ENCODE results near the gene CSAD.

DNA sequence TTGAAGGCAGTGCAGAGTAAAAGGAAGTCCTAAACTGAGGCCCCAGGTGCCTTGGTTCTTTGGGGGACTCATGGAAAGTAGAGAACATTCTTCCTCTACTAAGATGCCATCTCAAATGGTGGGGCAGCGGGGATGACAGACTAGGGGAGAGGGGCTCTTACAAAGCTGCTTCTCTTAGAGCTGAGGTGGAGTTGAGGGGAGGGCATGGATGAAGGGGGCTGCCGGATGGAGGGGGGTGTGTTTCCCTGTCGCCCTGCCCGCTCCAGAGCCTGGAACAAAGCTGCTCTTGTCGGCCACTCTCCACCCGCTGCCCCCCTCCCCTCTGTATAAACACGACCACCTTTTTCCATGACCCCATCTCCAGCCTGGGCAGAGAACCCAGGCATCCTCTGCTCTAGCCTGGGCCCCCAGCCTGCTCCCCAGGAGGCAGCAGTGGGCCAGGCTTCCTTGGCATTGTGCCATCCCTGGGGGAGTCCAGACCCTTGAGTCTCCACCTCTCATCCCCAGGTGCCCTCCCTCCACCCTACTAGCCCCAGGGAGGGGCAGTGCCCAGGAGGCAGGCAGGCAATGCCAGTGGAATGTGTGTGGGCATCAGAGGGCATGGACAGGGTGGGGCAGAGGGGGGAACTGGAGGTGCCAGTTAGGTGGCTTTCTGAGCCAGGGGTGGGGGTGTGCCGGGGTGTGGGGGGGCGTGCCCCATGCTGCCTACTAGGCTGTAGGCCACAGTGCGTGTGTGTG lies 49.6 kb upstream of the CSAD start:
- TF ChIP-seq, protein P1, sequence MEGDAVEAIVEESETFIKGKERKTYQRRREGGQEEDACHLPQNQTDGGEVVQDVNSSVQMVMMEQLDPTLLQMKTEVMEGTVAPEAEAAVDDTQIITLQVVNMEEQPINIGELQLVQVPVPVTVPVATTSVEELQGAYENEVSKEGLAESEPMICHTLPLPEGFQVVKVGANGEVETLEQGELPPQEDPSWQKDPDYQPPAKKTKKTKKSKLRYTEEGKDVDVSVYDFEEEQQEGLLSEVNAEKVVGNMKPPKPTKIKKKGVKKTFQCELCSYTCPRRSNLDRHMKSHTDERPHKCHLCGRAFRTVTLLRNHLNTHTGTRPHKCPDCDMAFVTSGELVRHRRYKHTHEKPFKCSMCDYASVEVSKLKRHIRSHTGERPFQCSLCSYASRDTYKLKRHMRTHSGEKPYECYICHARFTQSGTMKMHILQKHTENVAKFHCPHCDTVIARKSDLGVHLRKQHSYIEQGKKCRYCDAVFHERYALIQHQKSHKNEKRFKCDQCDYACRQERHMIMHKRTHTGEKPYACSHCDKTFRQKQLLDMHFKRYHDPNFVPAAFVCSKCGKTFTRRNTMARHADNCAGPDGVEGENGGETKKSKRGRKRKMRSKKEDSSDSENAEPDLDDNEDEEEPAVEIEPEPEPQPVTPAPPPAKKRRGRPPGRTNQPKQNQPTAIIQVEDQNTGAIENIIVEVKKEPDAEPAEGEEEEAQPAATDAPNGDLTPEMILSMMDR (optimal IDR thresholded peaks at IDR 0.05 in 1 of 3, IDR thresholded peaks at IDR 0.05 in 1 of 3, conservative IDR thresholded peaks at IDR 0.05 in 1 of 3; ENCODE audit: extremely low read depth in 1 of 3, insufficient read depth in 2 of 3, low read length in 3 of 3), result no peak
- TF ChIP-seq EZH2 (IDR thresholded peaks at IDR 0.05; ENCODE audit: low read length), result no peak

Data from keratinocyte (primary cell).